AG20443 (cell line): ENCODE measurements around the gene FOXL1.

ENCODE experiments used
- DNase-seq: peaks from one replicate; pipeline ENCODE4 v3.0.0; 2012; ENCODE audit warnings: low spot score, mixed read lengths

FOXL1 gene

DNA sequence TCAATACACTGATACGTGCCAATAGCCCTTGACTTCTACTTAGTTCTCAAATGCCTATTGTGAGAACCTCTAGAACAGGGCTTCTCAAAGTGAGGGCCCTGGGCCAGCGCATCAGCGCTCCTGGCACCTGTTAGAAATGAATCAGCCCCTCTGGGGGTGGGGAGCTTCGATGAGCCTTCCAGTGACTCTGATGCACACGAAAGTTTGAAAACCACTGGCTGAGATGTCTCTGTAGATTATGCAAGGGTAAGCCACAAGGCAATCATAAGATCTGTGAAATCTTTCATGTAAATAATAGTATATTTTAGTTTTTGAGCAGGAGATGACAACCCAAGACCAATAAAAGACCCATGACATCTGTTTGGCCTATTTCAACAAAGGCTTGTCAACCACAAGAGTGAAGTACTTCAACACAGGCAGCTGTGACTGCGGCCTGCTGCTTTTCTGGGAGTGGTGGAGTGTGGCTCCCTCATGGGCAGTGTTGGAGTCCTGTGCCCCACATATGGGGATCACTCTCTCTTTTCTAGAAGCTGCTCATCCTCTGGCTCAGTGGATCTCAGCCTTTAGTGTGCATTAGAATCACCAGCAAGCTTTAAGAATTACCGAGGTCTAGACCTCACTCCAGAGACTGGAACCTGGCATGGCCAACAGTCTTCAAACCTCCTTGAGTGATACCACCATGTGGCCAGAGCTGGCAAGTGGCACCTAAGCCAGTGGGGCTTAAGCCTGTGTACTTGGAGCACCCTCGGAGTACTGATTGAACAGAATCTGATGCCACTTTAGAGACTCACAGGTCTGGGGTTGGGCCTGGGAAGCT, 29.1 kb upstream of the FOXL1 start:
- no peak for DNase-seq

DNA sequence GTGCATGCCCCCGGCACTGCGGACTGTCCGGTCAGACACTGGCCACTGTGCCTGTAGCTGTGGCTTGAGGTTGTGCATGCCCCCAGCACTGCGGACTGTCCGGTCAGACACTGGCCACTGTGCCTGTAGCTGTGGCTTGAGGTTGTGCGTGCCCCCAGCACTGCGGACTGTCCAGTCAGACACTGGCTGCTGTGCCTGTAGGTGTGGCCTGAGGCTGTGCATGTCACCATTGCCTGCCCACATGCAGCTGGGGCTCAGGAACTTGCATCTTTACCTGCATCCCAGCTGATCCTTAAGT, 28.5 kb upstream of the FOXL1 start:
- DNase-seq = no peak

DNA sequence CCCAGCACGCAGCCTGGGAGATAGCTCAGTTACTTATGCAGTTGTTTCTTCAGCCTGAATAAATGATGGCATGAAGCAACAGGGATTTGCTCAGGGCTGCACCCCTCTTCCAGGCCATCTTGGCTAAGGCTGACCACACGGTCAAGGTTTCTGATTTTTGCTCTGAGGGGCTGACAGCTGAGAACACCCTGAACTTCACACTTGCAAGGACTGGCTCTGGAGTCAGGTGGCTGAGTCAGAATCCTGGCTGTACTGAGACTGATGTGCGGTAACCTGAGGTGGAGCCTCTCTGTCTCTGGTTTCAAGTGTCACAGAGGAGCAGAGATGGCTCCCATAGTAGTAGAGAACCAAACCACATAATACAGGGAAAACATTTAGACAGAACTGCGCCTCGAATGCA, 28.1 kb upstream of the FOXL1 start:
- no peak for DNase-seq

DNA sequence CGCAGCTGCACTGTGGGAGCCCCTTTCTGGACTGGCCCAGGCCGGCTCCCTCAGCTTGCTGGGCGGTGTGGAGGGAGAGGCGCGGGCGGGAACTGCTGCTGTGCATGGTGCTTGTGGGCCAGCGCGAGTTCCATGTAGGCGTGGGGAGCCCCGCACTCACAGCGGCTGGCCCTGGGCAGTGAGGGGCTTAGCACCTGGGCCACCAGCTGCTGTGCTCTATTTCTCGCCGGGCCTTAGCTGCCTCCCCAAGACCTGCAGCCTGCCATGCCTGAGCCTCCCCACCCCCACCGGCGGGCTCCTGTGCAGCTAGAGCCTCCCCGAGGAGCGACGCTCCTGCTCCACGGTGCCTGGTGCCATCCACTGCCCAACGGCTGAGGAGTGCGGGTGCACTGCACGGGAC, 25.0 kb upstream of the FOXL1 start:
- no peak for DNase-seq

DNA sequence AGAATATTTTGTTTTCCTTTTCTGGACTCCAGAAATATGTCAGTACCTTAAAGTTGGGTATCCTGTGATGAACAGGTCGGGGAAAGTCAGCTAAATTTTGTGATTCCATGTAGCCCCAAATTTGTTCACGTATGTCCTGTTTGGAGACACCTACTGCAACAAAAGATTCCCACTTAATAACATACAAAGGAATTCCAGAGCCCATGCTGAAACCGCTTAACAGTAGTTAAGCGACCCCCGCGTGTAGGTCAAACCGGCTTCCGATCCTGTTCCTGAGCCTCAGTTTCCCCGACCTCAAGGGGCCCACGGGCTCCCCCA, 23.8 kb upstream of the FOXL1 start:
- DNase-seq = no peak

DNA sequence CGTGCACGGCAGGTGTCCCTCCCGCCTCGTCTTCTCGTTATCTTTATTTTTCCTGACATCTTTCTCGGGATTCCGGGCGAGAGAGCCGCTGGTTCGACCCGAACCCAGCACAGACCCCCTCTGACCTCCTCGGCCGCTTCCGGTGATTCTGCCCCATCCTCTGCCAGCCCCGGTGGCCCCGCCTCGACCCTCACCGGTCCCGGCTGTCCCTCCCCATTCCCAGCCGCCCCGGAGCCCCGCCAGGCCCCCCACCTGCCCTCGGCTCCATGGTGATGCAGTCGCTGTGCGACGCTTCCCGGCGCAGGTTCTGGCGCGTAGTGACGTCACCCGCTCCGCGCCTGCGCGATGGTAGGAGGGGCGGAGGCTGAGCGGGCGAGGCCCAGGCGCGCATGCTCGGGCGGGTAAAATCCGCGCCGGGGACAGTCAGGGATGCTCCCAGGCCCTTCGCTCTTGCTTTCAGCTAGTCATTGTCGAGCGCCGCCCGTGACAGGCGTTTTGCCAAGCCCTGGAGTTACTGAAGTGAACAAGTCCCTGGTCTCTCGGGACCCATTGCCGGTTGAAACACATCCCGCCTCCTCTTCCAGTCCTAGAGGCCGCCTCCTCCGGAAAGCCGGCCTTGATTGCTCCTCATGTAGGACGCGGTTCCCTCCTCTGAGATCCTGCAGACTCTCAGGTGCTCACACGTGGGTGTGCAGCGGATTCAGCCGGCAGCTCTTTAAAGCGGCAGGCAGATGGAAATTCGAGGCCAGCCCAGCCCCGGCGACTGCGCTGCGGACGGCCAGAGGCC, 23.2 kb upstream of the FOXL1 start, which contains the start of gene MTHFSD:
TSS of gene MTHFSD (minus strand) at position 319 of the 787 bp plus-strand sequence. CDS start at position 268, 51 bp downstream.
- DNase-seq = peak; percentile 100

DNA sequence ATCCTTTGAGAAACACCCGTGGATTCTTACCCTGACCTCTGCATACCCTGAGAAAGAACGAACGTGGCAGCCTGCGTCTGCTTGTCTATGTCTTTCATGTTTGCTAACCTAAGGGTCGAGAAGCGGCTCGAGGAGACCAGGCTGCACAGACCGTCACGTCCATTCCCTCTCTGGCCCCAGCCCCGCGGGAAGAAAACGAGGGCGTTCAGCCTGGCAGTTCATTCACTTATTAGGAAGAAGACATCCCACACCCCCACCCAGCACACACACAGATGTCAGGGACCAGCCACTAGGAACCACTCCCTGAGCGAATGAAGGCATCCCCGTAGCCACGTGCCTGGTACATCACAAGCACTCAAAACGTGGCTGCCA, 22.7 kb upstream of the FOXL1 start:
- DNase-seq = peak; percentile 24

DNA sequence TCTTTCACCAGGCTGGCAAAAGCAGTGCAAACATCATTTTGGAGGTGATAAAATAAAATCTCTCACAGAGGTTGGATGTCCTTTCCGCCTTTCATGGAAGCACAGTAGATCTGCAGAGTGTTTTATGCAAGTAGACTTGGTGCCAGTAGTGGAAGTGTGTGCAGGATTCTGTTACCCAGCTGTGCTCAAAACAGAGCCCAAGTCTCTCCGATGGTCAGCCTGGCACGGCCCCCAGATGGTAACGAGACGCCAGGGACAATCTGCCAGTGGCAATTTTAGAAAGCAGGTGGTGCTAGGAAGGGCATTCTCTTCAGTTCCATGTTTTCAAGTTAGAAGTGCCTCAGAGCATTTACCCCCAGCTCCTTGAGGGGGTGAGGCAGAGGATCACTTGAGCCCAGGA, 21.8 kb upstream of the FOXL1 start:
- DNase-seq = no peak

DNA sequence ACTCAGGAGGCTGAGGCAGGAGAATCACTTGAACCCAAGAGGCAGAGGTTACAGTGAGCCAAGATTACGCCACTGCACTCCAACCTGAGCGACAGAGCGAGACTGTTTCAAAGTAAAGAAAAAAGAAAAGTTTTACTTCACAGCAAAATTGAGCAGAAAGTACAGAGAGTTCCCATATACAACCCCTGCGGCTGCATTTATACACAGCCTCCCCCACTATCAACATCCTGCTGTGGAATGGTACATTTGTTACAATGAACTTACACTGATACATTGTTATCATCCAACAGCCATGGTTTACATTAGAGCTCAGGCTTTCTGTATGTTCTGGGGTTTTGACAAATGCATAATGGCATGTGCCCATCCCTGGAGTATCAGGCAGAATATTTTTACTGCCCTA, 20.8 kb upstream of the FOXL1 start:
- DNase-seq = no peak

DNA sequence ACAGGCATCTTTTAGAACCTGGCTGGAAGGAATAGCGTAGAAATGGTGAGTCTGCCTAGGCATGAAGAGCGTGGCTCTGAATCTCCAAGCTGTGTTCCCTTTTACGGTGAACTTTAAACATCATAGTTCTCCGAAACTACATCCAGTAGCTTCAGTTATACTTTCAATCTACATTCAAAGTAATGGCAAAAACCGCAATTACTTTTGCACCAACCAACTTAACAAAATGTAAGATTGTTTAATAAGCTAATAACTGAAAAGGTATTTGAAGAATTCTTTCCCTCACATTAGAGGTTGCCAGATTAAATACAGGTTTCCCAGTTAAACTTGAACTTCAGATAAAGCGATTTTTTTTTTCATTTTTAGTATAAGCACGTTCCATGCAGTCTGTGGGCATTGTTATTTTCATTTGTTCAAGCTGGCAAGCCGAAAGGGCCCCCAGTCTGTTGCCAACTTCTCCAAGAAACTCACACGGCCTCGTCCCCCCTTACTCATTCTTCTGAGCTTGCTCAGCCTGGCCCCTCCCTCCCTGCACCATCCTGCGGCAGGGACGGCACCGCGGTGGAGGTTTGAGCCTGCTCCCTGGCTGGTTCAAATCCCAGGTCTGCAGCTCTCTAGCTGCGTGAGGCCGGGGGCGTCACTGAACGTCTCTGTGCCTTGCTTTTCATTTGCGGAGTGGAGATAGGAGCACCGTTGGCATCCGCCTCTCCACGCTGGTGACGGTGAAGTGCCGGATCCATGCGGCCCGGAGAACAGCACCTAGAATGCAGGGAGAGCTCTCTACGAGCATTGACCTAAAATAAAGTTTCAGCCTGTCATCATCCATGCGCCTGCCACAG, 19.8 kb upstream of the FOXL1 start:
- no peak for DNase-seq

DNA sequence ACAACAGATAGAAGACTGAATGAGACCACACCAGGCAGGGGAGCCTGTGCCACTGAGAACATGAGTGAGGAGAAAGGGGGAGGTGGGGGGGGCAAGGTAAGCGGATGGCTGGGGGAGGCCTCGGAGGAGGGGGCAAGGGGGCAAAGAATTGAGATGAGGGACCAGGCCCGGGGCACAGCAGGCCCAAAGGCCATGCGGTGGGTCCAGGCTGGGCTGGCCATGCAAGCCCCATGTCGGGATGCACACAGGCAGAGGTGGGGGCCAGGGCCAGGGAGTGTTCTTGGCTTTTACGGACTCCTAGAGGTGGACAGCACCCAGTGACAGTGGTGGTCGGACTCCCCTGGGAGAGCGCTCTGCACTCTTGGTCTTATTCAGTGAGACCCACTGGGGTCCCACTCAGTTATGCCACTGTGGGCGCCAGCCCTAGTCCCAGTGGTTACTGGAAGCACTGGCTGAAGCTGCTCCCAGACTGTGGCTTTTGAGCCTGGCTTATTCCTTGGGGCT, 18.5 kb upstream of the FOXL1 start:
- no peak for DNase-seq

DNA sequence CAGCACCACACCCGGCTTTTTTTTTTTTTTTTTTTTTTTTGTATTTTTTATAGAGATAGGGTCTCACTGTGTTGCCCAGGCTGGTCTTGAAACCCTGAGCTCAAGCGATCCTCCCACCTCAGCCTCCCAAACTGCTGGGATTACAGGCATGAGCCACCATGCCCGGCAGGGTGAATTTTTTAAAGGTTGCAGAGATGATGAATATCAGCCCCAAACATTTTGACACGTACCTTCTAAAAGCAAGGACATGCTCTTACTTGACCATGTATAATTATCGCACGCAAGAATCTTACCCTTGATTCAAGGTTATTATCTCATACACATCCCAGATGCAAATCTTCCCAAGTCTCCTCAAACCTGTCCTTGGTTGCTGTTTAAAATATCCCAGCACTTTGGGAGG, 16.0 kb upstream of the FOXL1 start:
- DNase-seq = no peak

DNA sequence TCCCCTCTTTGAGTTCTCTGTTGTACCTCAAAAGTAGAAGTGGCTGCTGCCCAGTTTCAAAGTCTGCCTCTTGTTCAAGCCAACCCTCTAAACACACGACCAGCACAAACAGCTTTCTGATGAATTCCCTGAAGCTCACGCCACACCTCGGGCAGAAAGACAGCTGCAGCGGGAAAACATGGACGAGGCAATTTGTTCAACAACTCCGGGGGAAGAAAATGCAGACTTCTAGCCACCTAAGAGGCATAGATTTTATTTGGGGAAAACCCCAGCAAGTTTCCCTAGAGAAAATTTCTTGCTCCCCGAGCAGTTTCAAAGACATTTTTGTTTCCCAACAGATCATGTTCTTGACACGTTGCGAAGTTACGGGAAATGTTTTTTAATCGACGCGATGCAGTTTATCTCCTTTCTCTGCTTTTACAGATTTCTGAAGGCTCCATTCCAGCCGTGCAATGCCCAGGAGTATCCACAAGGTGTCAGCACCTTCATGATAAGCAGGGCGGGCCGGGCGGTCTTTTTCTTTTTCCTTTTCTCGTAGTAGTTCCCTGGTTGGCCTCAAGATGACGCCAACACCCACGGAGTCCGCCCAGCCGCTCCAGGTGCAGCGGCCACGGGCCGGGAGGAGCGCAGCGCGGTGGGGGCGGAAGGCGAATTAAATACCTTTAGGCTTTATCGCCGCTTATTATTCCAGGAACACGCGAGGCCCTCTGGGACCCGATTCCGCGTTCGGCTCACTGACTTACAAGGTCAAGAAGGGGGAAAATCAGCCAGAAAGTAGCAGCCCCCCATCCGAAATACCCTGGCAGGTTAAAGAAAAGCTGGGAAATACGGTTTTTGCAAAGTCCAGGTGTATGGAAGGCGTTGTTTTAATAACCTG, 14.6 kb upstream of the FOXL1 start:
- peak; percentile 82 for DNase-seq

DNA sequence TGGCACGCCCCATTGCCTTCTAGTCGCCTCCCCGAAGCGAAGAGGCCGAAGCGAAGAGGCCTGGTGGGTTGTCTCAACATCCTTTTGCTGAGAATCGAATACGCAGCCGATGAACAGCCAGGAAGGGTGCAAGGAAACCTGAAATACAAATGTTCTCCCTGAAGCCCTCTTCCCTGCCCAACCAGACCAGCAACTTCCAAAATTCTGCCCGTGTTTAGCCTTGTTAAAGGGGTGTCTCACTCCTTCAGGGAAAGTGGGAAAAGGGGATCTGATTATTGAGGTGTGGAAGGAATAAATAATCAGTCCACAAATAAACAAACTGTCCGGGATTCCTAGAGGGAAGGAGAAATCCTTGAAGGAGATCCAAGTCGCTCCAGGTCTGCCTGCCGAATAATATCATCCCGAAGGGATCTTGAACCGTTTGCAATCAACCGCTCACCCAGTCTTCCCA, 13.1 kb upstream of the FOXL1 start:
- no peak for DNase-seq

DNA sequence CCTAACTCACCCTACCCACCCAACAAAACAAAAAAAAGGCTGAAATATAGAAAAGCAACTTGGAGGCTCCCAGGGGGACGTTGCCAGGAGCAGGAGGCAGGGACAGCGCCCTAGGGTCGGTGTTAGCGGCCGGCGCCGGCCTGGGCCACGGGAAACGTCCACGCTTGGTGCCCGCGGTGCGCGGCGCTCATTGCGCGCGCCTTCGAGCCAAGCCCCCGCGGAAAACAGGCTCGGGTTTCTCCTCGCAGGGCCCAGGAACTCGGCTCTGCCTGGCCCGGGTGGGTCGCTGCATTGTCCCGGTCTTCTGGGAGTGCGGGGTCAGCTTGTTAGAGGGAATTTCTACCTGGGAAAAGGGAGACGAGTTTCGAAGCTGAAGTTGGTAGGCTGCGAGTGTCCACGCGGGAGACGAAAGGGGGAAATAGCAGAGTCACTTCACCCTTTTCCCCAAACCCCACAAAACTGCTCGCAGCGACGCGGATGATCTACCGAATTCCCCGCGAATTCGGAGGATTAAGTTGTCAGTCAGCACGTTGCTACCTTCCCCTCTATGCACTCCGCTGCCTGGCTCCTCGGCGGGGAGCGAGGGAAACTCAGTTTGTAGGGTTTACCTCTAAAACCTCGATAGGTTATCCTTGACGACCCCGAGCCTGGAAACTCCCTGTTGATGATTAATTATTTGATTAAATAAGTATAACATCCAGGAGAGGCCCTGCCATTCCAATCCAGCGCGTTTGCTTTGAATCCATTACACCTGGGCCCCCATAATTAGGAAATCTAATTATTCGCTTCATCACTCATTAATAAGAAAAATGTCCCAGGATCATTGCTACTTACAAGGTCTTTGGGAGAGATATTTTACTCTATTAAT, 12.5 kb upstream of the FOXL1 start:
- no peak for DNase-seq

DNA sequence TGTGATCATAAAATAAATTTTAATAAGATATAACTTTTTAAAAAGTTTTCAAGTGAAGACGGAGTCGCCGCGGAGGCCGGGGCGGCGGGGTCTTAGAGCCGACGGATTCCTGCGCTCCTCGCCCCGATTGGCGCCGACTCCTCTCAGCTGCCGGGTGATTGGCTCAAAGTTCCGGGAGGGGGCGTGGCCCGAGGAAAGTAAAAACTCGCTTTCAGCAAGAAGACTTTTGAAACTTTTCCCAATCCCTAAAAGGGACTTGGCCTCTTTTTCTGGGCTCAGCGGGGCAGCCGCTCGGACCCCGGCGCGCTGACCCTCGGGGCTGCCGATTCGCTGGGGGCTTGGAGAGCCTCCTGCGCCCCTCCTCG, 11.8 kb upstream of the FOXL1 start, which contains the start of gene FOXC2:
TSS of gene FOXC2 (plus strand) at position 229 of the 365 bp plus-strand sequence. CDS start 507 bp downstream, outside the sequence.
- DNase-seq = peak; percentile 92

DNA sequence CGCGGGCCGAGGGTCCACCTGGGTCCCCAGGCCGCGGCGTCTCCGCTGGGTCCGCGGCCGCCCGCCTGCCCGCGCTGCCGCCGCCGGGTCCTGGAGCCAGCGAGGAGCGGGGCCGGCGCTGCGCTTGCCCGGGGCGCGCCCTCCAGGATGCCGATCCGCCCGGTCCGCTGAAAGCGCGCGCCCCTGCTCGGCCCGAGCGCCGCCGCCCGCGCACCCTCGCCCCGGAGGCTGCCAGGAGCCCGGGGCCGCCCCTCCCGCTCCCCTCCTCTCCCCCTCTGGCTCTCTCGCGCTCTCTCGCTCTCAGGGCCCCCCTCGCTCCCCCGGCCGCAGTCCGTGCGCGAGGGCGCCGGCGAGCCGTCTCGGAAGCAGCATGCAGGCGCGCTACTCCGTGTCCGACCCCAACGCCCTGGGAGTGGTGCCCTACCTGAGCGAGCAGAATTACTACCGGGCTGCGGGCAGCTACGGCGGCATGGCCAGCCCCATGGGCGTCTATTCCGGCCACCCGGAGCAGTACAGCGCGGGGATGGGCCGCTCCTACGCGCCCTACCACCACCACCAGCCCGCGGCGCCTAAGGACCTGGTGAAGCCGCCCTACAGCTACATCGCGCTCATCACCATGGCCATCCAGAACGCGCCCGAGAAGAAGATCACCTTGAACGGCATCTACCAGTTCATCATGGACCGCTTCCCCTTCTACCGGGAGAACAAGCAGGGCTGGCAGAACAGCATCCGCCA, 11.2 kb upstream of the FOXL1 start:
- peak; percentile 75 for DNase-seq

DNA sequence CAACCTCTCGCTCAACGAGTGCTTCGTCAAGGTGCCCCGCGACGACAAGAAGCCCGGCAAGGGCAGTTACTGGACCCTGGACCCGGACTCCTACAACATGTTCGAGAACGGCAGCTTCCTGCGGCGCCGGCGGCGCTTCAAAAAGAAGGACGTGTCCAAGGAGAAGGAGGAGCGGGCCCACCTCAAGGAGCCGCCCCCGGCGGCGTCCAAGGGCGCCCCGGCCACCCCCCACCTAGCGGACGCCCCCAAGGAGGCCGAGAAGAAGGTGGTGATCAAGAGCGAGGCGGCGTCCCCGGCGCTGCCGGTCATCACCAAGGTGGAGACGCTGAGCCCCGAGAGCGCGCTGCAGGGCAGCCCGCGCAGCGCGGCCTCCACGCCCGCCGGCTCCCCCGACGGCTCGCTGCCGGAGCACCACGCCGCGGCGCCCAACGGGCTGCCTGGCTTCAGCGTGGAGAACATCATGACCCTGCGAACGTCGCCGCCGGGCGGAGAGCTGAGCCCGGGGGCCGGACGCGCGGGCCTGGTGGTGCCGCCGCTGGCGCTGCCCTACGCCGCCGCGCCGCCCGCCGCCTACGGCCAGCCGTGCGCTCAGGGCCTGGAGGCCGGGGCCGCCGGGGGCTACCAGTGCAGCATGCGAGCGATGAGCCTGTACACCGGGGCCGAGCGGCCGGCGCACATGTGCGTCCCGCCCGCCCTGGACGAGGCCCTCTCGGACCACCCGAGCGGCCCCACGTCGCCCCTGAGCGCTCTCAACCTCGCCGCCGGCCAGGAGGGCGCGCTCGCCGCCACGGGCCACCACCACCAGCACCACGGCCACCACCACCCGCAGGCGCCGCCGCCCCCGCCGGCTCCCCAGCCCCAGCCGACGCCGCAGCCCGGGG, 10.4 kb upstream of the FOXL1 start:
- peak; percentile 77 for DNase-seq
